GM21619 (cell line): ENCODE measurements around the gene MECR.

Experiments used
- ATAC-seq: cut with Tn5 transposase; IDR thresholded peaks from one replicate; pipeline ENCODE4 v1.9.1; 2021; ENCODE audit not compliant: unreplicated experiment

Gene MECR

GRCh38 chr1:29202584-29203340, 28.0 kb downstream of the MECR start:
- ATAC-seq, result peak; percentile 79

- ATAC-seq, result no peak
Observed at GRCh38 chr1:29202053-29202452, 28.7 kb downstream of the MECR start.

- ATAC-seq, result no peak
Observed at GRCh38 chr1:29201595-29202051, 29.1 kb downstream of the MECR start.

- ATAC-seq, result no peak
Observed at GRCh38 chr1:29200906-29201594, 29.7 kb downstream of the MECR start.

GRCh38 chr1:29197993-29198392, 32.7 kb downstream of the MECR start:
- ATAC-seq, result no peak

GRCh38 chr1:29197590-29197924, 33.2 kb downstream of the MECR start:
- no peak for ATAC-seq

- ATAC-seq, result no peak
Observed at GRCh38 chr1:29196863-29197589, 33.7 kb downstream of the MECR start.

- ATAC-seq, result no peak
Observed at GRCh38 chr1:29195881-29196291, 34.8 kb downstream of the MECR start.

GRCh38 chr1:29193879-29194455, 36.8 kb downstream of the MECR start:
- ATAC-seq, result no peak

GRCh38 chr1:29190718-29191117, 40.0 kb downstream of the MECR start:
- no peak for ATAC-seq

GRCh38 chr1:29186707-29187106, 44.0 kb downstream of the MECR start:
- no peak for ATAC-seq

GRCh38 chr1:29186252-29186651, 44.5 kb downstream of the MECR start:
- no peak for ATAC-seq

GRCh38 chr1:29183287-29183686, 47.4 kb downstream of the MECR start:
- no peak for ATAC-seq

- peak; percentile 89 for ATAC-seq
Observed at GRCh38 chr1:29181413-29182225, 49.1 kb downstream of the MECR start, which contains the start of gene SRSF4. TSS of gene SRSF4 (minus strand) at chr1:29181900. CDS start at chr1:29181752, 148 bp downstream.

GRCh38 chr1:29180497-29181412, 50.0 kb downstream of the MECR start:
- no peak for ATAC-seq

GRCh38 chr1:29179641-29180184, 51.0 kb downstream of the MECR start:
- no peak for ATAC-seq

GRCh38 chr1:29177022-29177705, 53.6 kb downstream of the MECR start:
- no peak for ATAC-seq

- no peak for ATAC-seq
Observed at GRCh38 chr1:29176576-29176975, 54.2 kb downstream of the MECR start.
